ENCODE measurements around the gene KCNN3.

GRCh38 chr1:154778275-154778674 lies 91.8 kb downstream of the KCNN3 start:
- TF ChIP-seq CTCF (IDR thresholded peaks at IDR 0.05) (no peak), POLR2A (IDR thresholded peaks at IDR 0.05) (no peak)
